Neural progenitor cell (in vitro differentiated cells): ENCODE data around the gene REPS1.

Experiments used
- EZH2 ChIP-seq: fragments of 200-600 bp; sonication (generic); IDR thresholded peaks from 2 replicates; pipeline ENCODE4 v1.6.1; 2017; ENCODE audit warnings: antibody characterized with exemption, mild to moderate bottlenecking, moderate library complexity
- EZH2phosphoT487 ChIP-seq: fragments of 200-600 bp; sonication (generic); IDR thresholded peaks from 2 replicates; pipeline ENCODE4 v1.6.1; 2017; ENCODE audit warnings: antibody characterized with exemption
- TF ChIP-seq, protein P1 (sequence below): fragments of 200-600 bp; sonication (generic); IDR thresholded peaks from 2 replicates; pipeline ENCODE4 v1.5.1; 2017; ENCODE audit warnings: antibody characterized with exemption, mild to moderate bottlenecking

DNA sequence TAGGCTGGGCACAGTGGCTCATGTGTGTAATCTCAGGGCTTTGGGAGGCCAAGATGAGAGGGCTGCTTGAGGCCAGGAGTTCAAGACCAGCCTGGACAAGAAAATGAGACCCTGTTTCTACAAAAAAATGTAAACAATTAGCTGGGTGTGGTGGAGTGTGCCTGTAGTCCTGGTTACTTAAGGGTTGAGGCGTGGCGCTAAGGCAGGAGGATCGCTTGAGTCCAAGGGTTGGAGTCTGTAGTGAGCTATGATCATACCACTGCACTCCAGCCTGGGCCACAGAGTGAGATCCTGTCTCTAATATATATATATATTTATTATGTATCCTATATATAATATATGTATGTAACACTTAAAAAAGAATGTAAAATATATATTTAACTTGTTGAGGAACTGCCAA, 32.6 kb upstream of the REPS1 start:
- TF ChIP-seq, protein P1, sequence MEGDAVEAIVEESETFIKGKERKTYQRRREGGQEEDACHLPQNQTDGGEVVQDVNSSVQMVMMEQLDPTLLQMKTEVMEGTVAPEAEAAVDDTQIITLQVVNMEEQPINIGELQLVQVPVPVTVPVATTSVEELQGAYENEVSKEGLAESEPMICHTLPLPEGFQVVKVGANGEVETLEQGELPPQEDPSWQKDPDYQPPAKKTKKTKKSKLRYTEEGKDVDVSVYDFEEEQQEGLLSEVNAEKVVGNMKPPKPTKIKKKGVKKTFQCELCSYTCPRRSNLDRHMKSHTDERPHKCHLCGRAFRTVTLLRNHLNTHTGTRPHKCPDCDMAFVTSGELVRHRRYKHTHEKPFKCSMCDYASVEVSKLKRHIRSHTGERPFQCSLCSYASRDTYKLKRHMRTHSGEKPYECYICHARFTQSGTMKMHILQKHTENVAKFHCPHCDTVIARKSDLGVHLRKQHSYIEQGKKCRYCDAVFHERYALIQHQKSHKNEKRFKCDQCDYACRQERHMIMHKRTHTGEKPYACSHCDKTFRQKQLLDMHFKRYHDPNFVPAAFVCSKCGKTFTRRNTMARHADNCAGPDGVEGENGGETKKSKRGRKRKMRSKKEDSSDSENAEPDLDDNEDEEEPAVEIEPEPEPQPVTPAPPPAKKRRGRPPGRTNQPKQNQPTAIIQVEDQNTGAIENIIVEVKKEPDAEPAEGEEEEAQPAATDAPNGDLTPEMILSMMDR, result no peak
- no peak for TF ChIP-seq EZH2
- no peak for TF ChIP-seq EZH2phosphoT487
